GM23338 (cell line): Measurements from ENCODE around the gene CSTF2T.
"Not testable (repeated sequence)": the region's sequence is repeated elsewhere in the genome, so short reads cannot be mapped to it uniquely, and the experiment has no call there.

ENCODE experiments used
- POLR2AphosphoS5 ChIP-seq: IDR thresholded peaks from 2 replicates; pipeline ENCODE4 v1.6.1; 2016; ENCODE audit warnings: antibody characterized with exemption, low read depth
- TF ChIP-seq, protein P1 (sequence below), 2 experiments: fragments of 200-600 bp in 1 of 2; sonication (generic) in 1 of 2; conservative IDR thresholded peaks; 2 replicates each; pipeline versions ENCODE4 v1.5.1 to v1.6.1; 2016 to 2017; ENCODE audit warnings: antibody characterized with exemption in 2 of 2, low read depth in 2 of 2, mild to moderate bottlenecking in 2 of 2, moderate library complexity in 1 of 2
- TF ChIP-seq, protein P2 (sequence below): IDR thresholded peaks from 2 replicates; pipeline ENCODE4 v1.6.1; 2016; ENCODE audit warnings: antibody characterized with exemption

DNA sequence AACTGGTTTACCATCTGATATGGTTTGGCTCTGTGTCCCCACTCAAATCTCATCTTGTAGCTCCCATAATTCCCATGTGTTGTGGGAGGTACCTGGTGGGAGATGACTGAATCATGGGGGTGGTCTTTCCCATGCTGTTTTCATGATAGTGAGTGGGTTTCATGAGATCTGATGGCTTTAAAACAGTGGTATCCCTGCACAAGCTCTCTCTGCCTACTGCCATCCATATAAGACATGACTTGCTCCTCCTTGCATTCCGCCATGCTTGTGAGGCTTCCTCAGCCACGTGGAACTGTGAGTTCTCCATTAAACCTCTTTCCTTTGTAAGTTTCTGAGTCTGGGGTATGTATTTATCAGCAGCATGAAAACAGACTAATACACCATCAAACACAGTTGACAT lies 10.6 kb downstream of the CSTF2T start:
- TF ChIP-seq, protein P1, sequence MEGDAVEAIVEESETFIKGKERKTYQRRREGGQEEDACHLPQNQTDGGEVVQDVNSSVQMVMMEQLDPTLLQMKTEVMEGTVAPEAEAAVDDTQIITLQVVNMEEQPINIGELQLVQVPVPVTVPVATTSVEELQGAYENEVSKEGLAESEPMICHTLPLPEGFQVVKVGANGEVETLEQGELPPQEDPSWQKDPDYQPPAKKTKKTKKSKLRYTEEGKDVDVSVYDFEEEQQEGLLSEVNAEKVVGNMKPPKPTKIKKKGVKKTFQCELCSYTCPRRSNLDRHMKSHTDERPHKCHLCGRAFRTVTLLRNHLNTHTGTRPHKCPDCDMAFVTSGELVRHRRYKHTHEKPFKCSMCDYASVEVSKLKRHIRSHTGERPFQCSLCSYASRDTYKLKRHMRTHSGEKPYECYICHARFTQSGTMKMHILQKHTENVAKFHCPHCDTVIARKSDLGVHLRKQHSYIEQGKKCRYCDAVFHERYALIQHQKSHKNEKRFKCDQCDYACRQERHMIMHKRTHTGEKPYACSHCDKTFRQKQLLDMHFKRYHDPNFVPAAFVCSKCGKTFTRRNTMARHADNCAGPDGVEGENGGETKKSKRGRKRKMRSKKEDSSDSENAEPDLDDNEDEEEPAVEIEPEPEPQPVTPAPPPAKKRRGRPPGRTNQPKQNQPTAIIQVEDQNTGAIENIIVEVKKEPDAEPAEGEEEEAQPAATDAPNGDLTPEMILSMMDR (conservative IDR thresholded peaks at IDR 0.05; ENCODE audit: low read depth in 2 of 2): not testable (repeated sequence)
- TF ChIP-seq, protein P2, sequence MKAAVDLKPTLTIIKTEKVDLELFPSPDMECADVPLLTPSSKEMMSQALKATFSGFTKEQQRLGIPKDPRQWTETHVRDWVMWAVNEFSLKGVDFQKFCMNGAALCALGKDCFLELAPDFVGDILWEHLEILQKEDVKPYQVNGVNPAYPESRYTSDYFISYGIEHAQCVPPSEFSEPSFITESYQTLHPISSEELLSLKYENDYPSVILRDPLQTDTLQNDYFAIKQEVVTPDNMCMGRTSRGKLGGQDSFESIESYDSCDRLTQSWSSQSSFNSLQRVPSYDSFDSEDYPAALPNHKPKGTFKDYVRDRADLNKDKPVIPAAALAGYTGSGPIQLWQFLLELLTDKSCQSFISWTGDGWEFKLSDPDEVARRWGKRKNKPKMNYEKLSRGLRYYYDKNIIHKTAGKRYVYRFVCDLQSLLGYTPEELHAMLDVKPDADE: not testable (repeated sequence)
- not testable (repeated sequence) for TF ChIP-seq POLR2AphosphoS5
